Kidney (tissue), 14 donors: Measurements from ENCODE around the gene C11orf91. TPM values are rescaled to one million over a fixed set of nuclear protein-coding genes. Genes with fewer than 3 reads are reported as not detected.
A peak's percentile ranks its signal among the peaks of the same experiment; 100 is the strongest.

Experiments
- DNase-seq, 5 donors: peaks; one replicate each; pipeline ENCODE4 v3.0.0-alpha.2; 2013 to 2020
- FAIRE-seq: peaks from 2 replicates; lab custom pipeline; 2012; peaks lifted over from hg19 to GRCh38; lab: Jason Lieb, UNC
- H3K27ac ChIP-seq, 2 donors: one replicate each; pipeline ENCODE4 v1.7.0; 2013; ENCODE audit warnings: low read depth in 2 of 2, low read length in 2 of 2, inconsistent platforms in 1 of 2
- H3K27me3 ChIP-seq: one replicate; pipeline ENCODE4 v1.7.1; 2013; ENCODE audit warnings: low read length, inconsistent platforms; ENCODE audit not compliant: control insufficient read depth, insufficient read depth
- H3K36me3 ChIP-seq, 3 donors: one replicate each; pipeline versions ENCODE4 v1.7.0 to v1.7.1; 2013; ENCODE audit warnings: low read length in 3 of 3, control low read depth in 1 of 3, inconsistent platforms in 1 of 3; ENCODE audit not compliant: insufficient read depth in 3 of 3, control insufficient read depth in 2 of 3
- H3K4me1 ChIP-seq, 3 donors: one replicate each; pipeline versions ENCODE4 v1.7.0 to v1.7.1; 2013; ENCODE audit warnings: low read length in 3 of 3, inconsistent platforms in 1 of 3, low read depth in 1 of 3; ENCODE audit not compliant: control insufficient read depth in 2 of 3, insufficient read depth in 2 of 3
- H3K4me3 ChIP-seq, 3 donors: one replicate each; pipeline versions ENCODE4 v1.7.0 to v1.8.1; 2013; ENCODE audit warnings: low read length in 3 of 3, control low read depth in 1 of 3, inconsistent platforms in 1 of 3
- H3K9ac ChIP-seq, 3 donors: one replicate each; pipeline versions ENCODE4 v1.7.0 to v1.7.1; 2013; ENCODE audit warnings: low read length in 3 of 3, control low read depth in 1 of 3, inconsistent platforms in 1 of 3
- H3K9me3 ChIP-seq, 3 donors: one replicate each; pipeline versions ENCODE4 v1.7.0 to v1.7.1; 2013; ENCODE audit warnings: low read length in 3 of 3, control low read depth in 1 of 3, inconsistent platforms in 1 of 3; ENCODE audit not compliant: control insufficient read depth in 2 of 3, insufficient read depth in 1 of 3
- intact Hi-C: fragments of 100-400 bp; cut with DNase I; formaldehyde crosslinking; loops from one replicate; pipeline ENCODE4 v1.11.1; 2022
- polyA plus RNA-seq: library from polyadenylated mRNA; stranded (reverse); fragments of 350-450 nt; fragmentation: Illumina TruSeq; extraction: RNeasy Lipid Tissue Mini Kit (QIAGEN cat#74804); gene quantifications from one replicate; pipeline ENCODE4 v1.2.3, GENCODE V29; 2014; ENCODE audit warnings: low read depth, low replicate concordance; ENCODE audit not compliant: insufficient read depth
- total RNA-seq: library from RNA; stranded (reverse); fragmentation: NEBNext Ultra II Directional; extraction: Animal tissue kit (Norgen Biotek cat#: 25700); gene quantifications from one replicate; pipeline ENCODE4 v1.2.1, GENCODE V29; 2021
- TF ChIP-seq, protein P1 (sequence below): IDR thresholded peaks from 3 replicates; pipeline ENCODE4 v1.5.1; 2012; ENCODE audit warnings: mild to moderate bottlenecking, moderate library complexity, borderline replicate concordance; ENCODE audit not compliant: insufficient read depth; ENCODE audit errors: extremely low read depth
- donor health status: control.
- donor health status: control.
- donor health status: control.
- donor health status: control.
- donor health status: control.
- donor health status: DM: yes; HTN: yes; CAD: no.
- donor health status: Normal renal cell carcinoma (clear cell type).

The C11orf91 gene
- total and polyA plus RNA-seq, 2 donors from 2014 or later: not detected

DNA sequence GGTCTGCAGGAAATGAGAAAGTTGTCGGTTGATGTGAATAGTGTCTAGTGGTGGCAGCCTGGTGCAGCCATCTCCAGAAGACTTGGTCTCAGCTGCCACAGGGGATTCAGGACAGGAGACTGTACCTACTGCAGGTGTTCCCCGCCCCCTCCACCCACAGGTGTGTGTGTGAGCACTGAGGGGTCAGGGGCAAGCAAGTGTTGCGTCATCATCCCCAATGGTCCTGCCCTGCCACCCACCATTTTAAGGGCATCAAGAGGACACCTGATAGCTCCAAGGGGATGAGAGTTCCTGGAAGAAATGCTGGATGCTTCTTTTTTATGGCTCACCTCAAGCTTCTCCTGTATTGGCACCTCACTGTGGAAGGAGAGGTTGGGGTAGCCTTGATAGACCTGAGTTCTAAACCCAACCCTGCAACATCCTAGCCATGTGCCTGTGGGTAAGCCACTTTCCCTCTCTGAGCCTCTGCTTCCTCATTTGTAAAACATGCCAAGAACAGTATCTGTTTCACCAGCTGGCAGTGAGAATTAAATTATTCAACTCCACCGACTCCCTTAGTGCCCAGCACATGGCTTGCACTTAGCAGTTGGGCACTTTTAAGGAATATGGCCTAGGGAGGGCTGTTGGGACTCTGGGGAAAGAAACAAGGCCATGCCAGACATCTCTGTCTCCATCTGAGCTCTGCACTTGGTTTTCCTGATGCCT is 6.1 kb downstream of the C11orf91 start:
- Histone ChIP-seq H3K4me3 (peak overlapping the region in 1 of 3 donors; percentile 47), H3K9me3 (no peaks in the 10 kb centered on the region), H3K36me3 (no peaks in the 10 kb centered on the region), H3K27ac (peak overlapping the region; percentile 73 to 92), H3K9ac (peak overlapping the region in 1 of 3 donors; percentile 54), H3K4me1 (peaks cover 0 to 46% (median 40%) of the 10 kb centered on the region in 3 donors), H3K27me3 (no peaks in the 10 kb centered on the region)
- intact Hi-C loops: no loop called here
- FAIRE-seq (no peak), DNase-seq (no peak)
- TF ChIP-seq, protein P1, sequence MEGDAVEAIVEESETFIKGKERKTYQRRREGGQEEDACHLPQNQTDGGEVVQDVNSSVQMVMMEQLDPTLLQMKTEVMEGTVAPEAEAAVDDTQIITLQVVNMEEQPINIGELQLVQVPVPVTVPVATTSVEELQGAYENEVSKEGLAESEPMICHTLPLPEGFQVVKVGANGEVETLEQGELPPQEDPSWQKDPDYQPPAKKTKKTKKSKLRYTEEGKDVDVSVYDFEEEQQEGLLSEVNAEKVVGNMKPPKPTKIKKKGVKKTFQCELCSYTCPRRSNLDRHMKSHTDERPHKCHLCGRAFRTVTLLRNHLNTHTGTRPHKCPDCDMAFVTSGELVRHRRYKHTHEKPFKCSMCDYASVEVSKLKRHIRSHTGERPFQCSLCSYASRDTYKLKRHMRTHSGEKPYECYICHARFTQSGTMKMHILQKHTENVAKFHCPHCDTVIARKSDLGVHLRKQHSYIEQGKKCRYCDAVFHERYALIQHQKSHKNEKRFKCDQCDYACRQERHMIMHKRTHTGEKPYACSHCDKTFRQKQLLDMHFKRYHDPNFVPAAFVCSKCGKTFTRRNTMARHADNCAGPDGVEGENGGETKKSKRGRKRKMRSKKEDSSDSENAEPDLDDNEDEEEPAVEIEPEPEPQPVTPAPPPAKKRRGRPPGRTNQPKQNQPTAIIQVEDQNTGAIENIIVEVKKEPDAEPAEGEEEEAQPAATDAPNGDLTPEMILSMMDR: no peak

DNA sequence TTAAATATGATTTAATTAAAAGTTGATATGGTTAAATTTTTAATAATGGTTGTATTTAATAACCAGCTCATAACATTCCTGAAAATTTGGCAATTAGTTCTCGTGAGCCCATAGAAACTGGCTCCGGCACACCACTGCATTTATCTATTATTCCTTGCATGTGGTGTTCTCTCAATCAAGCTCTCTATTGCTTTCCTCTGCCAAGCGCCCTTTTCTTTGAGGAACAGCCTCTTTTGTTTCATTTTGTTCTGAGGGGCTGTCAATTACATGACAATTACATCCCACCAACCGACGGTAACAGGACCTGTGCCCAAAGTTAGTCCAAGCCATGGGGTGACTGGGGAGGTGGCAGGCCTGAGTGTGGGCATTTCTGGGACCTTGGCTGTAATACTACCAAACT is 8.1 kb downstream of the C11orf91 start:
- Histone ChIP-seq H3K4me1 (peaks cover 0 to 46% (median 40%) of the 10 kb centered on the region in 3 donors), H3K9ac (peak overlapping the region in 1 of 3 donors; percentile 14), H3K9me3 (no peaks in the 10 kb centered on the region), H3K27me3 (no peaks in the 10 kb centered on the region), H3K4me3 (no peak overlapping the region), H3K36me3 (no peaks in the 10 kb centered on the region), H3K27ac (peak overlapping the region; percentile 79 to 91)
- TF ChIP-seq, protein P1: no peak
- intact Hi-C loops: no loop called here
- FAIRE-seq (no peak), DNase-seq (no peak)

DNA sequence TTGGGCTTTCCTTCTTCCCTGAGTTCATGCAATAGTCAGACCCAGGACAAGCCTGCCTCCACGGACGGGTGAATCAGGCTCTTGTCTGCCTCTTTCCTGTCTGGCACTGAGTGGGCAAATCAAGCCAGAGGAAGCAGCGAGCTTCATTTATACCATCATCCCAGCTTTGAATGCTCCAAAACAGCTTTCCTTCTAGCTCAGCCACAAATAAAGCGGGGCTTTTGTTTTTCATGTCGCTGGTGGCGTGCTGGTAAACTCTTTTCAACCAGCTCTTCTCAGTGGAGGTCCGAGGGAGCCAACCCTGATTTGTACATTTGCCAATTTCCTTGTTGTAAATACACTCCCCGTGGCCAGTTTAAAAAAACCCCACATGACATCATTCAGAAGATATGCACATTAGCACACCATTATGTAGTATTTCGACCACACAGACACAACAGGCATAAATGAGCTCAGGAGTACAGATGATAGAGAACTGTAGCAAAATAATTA is 8.6 kb downstream of the C11orf91 start:
- DNase-seq: peak in 3 of 5 donors; percentile 76 to 86 (median 85)
- TF ChIP-seq, protein P1: no peak
- H3K9ac ChIP-seq: peak overlapping the region in 2 of 3 donors; percentile 34 to 67
- H3K27ac ChIP-seq: peak overlapping the region; percentile 91 to 96
- intact Hi-C loops: no loop called here
- peak overlapping the region in 2 of 3 donors; percentile 16 to 21 for H3K4me3 ChIP-seq
- H3K27me3 ChIP-seq: no peaks in the 10 kb centered on the region
- no peaks in the 10 kb centered on the region for H3K9me3 ChIP-seq
- H3K36me3 ChIP-seq: no peaks in the 10 kb centered on the region
- peak; percentile 41 for FAIRE-seq
- H3K4me1 ChIP-seq: peaks cover 0 to 45% (median 40%) of the 10 kb centered on the region in 3 donors
